Cardiac fibroblast (primary cell): Measurements from ENCODE around the gene SHISA2.
"Not testable (repeated sequence)": the region's sequence is repeated elsewhere in the genome, so short reads cannot be mapped to it uniquely, and the experiment has no call there.

Source experiments
- DNase-seq, 2 donors: peaks; one replicate each; pipeline versions ENCODE4 v3.0.0 to v3.0.0-alpha.2; 2010; ENCODE audit warnings: low read depth in 2 of 2
- H3K4me3 ChIP-seq, 2 donors: replicated peaks in 1 of 2; 1 replicate in 1 of 2; 2 replicates in 1 of 2; pipeline ENCODE4 v1.5.1; 2011; ENCODE audit warnings: low read depth in 2 of 2, low read length in 2 of 2, mild to moderate bottlenecking in 2 of 2, moderate library complexity in 1 of 2
- CTCF ChIP-seq: IDR thresholded peaks from one replicate; pipeline ENCODE4 v1.5.1; 2011; ENCODE audit warnings: low read depth, mild to moderate bottlenecking, low read length, inconsistent platforms

The SHISA2 gene

DNA sequence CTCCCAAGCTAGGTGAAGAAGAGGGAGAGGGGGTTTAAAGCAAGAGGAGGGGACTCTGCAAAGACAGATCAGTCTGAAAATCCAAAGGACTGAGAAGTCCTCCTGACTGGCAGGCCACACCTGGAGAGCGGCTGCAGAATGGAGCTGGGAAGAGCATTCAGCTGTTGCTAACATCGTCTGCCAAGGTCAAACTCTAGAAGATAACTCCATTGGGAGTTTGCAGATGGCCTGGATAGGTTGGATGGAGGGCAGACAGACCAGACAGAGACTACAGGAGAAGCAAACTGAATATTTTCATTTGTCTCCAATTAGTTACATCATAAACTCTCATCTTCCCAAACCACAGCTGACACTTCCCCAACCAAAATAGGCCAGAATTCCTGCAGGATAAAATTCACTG is 19.9 kb upstream of the SHISA2 start:
- TF ChIP-seq CTCF, result no peak
- H3K4me3 ChIP-seq, result no peak overlapping the region
- no peak for DNase-seq

GRCh38 chr13:26069642-26070041 is 17.8 kb upstream of the SHISA2 start:
- H3K4me3 ChIP-seq, DNase-seq: not testable (repeated sequence)

DNA sequence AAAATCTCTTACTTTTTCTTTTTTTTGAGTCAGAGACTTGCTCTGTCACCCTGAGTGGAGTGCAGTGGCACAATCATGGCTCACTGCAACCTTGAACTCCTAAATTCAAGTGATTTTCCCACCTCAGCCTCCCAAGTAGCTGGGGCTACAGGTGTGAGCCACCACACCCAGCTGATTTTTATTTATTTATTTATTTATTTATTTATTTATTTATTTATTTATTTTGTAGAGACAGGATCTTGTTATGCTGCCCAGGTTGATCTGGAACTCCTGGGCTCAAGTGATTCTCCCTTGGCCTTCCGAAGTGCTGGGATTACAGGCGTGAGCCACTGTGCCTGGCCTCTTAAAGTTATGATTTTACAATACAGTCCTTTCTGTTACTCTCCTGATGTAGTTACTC is 16.6 kb upstream of the SHISA2 start:
- H3K4me3 ChIP-seq, DNase-seq: not testable (repeated sequence)

GRCh38 chr13:26067601-26068000 is 15.8 kb upstream of the SHISA2 start:
- H3K4me3 ChIP-seq, result no peak overlapping the region
- DNase-seq, result no peak
- no peak for TF ChIP-seq CTCF

DNA sequence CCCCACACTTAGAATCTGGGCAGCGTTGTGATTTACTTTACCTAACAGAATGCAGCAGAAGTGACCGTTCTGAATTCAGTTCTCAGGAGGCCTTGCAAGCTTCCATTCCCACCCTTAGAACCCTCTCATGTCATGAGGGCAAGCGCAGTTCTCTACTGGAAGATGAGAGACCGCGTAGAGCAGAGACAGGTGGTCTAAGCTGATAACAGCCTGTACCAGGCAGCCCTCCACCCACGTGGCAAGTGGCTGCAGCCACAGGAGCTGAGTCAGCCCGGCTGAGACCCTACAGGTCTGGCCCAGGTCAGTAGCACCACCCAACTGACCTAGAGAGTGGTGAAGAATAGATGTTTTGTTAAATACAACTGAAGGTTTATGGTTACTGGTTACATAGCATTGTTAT is 14.7 kb upstream of the SHISA2 start:
- DNase-seq, H3K4me3 ChIP-seq: not testable (repeated sequence)

DNA sequence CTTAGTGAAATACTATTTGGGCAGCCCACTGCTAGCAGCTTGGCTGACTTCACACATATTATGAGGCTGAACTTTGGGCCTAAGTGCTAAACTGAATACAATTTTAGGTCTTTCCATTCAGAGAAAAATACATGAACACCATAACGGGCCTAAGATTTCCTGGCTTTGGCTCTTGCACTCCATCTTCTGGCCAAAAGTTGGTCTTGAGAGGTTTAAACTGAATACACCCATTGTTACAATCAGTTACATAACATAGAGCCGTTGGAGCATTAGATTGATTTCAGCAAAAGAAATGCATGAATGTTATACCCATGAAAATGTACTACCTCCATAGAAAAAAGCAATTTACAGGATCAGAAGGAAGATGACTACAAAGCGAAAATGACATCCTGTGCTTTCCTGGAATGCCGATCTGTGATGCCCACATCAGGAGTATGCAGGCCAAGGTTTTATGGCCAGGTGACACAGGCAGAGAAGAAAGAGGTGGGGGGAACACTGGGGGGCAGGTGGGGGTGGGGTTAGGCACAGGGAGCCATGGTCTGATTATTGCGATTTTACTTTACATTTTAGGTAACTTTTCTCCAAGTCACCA is 11.1 kb upstream of the SHISA2 start:
- peak; percentile 66 for TF ChIP-seq CTCF
- no peak overlapping the region for H3K4me3 ChIP-seq
- DNase-seq, result peak; percentile 66 to 78

DNA sequence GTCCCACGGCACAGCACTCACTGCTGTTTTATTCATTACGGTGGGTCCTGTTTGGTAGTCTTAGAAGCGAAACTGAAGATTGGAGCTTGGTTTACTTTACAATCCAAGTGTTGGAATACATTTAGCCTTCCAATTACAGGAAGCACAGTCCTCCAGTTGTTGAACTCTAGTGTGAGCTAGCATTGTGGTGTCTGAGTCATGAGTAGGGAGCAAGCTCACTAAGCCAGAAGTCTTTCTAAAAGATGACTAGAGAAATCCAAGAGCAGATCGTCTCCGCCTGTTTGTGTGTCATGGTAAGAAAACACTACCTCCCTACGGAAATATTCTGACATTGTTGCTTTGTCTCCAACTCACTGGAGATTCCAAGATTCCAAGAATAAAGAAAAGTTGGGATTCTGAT is 10.1 kb upstream of the SHISA2 start:
- no peak overlapping the region for H3K4me3 ChIP-seq
- no peak for TF ChIP-seq CTCF
- peak; percentile 67 to 75 for DNase-seq

GRCh38 chr13:26061256-26061655 is 9.4 kb upstream of the SHISA2 start:
- no peak overlapping the region for H3K4me3 ChIP-seq
- DNase-seq, result no peak
- no peak for TF ChIP-seq CTCF
